Nephron (organoid): ENCODE data around the gene TRIO.

ENCODE experiments used
- H3K27ac Mint-ChIP-seq, 3 experiments: 2 replicates each; pipeline ENCODE4 v1.8.0; 2020; ENCODE audit warnings: mixed read lengths in 3 of 3, mild to moderate bottlenecking in 2 of 3, moderate library complexity in 1 of 3
- H3K27me3 Mint-ChIP-seq: 2 replicates; pipeline ENCODE4 v1.8.0; 2021; ENCODE audit warnings: low read depth, mild to moderate bottlenecking, moderate library complexity, mixed read lengths
- H3K36me3 Mint-ChIP-seq: 2 replicates; pipeline ENCODE4 v1.8.0; 2020; ENCODE audit warnings: low read depth, mixed read lengths
- H3K4me1 Mint-ChIP-seq: 2 replicates; pipeline ENCODE4 v1.8.0; 2020; ENCODE audit warnings: mixed read lengths
- H3K4me3 Mint-ChIP-seq, 3 experiments: 2 replicates each; pipeline ENCODE4 v1.8.0; 2020; ENCODE audit warnings: mild to moderate bottlenecking in 3 of 3, mixed read lengths in 3 of 3, moderate library complexity in 2 of 3
- H3K9me3 Mint-ChIP-seq: 2 replicates; pipeline ENCODE4 v1.8.0; 2020; ENCODE audit warnings: mixed read lengths
- TF ChIP-seq, protein P1 (sequence below), 3 experiments: fragments of 200-600 bp; sonication (generic); IDR thresholded peaks; one replicate each; pipeline ENCODE4 v1.5.0; 2021; ENCODE audit warnings: antibody characterized with exemption in 3 of 3; ENCODE audit not compliant: unreplicated experiment in 3 of 3

Gene TRIO

DNA sequence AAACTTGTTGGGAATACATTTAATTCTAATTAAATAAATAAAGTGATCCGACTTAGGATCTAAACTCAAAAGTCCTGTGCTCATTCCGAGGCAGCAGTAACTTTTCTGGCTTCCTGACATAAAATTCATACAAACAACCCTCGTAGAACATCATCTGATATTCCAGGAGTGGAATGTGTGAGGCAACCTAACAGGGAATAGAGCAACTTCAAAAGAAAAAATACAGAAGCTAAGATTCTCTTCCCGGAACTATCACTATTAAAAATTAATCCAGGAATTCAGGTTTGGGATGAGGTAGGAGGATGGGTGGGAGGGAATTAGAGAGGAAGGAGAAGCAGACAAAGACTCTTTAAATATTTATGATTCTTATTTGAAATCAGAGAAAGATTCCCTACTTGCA lies 32.9 kb upstream of the TRIO start:
- Mint-ChIP-seq H3K4me1 (peaks cover 4% of the 10 kb centered on the region), H3K27me3 (peaks cover 14% of the 10 kb centered on the region), H3K9me3 (no peaks in the 10 kb centered on the region), H3K27ac (no peak overlapping the region), H3K4me3 (no peak overlapping the region), H3K36me3 (no peaks in the 10 kb centered on the region)
- TF ChIP-seq, protein P1, sequence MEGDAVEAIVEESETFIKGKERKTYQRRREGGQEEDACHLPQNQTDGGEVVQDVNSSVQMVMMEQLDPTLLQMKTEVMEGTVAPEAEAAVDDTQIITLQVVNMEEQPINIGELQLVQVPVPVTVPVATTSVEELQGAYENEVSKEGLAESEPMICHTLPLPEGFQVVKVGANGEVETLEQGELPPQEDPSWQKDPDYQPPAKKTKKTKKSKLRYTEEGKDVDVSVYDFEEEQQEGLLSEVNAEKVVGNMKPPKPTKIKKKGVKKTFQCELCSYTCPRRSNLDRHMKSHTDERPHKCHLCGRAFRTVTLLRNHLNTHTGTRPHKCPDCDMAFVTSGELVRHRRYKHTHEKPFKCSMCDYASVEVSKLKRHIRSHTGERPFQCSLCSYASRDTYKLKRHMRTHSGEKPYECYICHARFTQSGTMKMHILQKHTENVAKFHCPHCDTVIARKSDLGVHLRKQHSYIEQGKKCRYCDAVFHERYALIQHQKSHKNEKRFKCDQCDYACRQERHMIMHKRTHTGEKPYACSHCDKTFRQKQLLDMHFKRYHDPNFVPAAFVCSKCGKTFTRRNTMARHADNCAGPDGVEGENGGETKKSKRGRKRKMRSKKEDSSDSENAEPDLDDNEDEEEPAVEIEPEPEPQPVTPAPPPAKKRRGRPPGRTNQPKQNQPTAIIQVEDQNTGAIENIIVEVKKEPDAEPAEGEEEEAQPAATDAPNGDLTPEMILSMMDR (IDR thresholded peaks at IDR 0.05; ENCODE audit: unreplicated experiment in 3 of 3), result no peak

DNA sequence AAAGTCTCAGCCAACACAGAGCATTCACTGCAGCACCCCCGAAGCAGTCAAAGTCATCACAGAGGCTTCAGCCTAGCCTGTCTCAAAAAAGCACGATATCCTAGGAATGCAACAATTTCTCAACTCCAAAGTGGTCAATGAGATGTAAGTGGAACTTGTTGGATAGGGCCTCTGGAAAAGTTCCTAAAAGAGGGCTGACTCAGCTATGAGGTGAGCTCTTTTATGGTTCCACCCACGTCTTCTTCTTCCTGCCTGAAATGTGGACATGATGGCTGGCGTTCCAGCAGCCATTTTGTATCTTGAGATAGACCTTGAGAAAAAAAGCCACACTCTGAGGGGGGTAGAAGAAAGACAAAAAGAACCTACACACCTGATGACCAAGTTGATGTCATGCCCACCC lies 32.5 kb upstream of the TRIO start:
- Mint-ChIP-seq H3K27ac (no peak overlapping the region), H3K4me3 (no peak overlapping the region), H3K9me3 (no peaks in the 10 kb centered on the region), H3K4me1 (peaks cover 4% of the 10 kb centered on the region), H3K27me3 (peaks cover 17% of the 10 kb centered on the region), H3K36me3 (no peaks in the 10 kb centered on the region)
- TF ChIP-seq, protein P1 (IDR thresholded peaks at IDR 0.05; ENCODE audit: unreplicated experiment in 3 of 3), result no peak

DNA sequence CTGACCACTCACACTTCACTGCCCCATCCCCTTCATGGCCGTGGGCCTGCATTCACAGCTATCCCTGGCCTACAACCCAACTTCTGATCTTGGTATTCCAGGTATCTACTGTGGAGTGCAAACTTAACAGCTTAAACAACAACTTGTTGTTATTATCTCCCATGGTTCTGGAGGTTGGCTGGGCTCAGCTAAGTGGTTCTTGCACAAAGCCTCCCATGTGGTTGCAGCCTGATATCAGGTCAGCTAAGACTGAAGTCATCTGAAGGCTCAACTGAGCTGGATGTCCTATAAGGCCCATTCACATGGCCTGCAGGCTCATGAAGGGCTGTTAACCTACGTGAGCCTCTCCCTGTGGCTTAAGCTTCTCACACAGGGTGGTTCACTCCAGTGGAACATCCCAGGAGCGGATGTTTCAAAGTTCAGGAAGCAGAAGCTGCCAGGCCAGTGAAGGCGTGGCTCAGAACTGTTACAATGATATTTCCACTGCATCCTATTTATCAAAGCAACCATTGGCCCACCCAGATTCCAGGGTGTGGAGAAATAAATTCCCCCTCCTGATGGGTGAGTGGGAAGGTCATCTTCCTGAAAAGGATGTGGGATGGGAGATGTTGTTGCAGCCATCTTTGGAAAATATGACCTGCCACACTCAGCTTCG lies 30.0 kb upstream of the TRIO start:
- Mint-ChIP-seq H3K4me3 (no peak overlapping the region), H3K27ac (no peak overlapping the region), H3K4me1 (peaks cover 4% of the 10 kb centered on the region), H3K36me3 (no peaks in the 10 kb centered on the region), H3K27me3 (peaks cover 12% of the 10 kb centered on the region), H3K9me3 (no peaks in the 10 kb centered on the region)
- TF ChIP-seq, protein P1 (IDR thresholded peaks at IDR 0.05; ENCODE audit: unreplicated experiment in 3 of 3), result no peak

DNA sequence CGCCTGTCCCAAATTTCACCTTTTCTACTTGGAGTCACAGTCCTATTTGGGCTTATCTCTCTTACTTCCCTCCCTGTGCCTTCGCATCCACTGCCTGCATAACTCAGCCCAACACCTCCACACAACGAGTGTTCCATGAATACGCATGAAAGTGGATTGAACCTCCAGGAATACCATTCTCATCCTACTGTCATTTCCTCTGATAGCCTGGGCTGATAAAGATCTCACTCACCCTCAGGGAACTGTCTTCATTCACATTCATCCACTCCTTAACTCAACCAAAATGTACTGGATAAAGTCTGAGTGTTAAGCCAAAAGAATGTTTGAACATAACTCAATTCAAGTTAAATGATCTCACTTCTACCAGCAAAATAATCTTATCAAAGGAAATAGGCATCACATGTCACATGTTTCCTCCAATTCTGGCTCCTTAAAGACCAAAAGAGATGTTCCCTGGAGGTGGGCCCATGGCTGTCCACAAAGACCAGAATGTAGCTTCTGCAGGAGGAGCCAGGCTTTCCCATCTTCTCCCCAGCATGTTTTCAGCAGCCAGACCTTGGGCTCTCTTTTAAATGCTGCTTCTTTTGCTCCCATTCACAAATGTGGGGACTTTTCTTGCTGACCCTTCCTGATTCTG lies 28.4 kb upstream of the TRIO start:
- Mint-ChIP-seq H3K4me3 (no peak overlapping the region), H3K27me3 (peaks cover 6% of the 10 kb centered on the region), H3K4me1 (peaks cover 5% of the 10 kb centered on the region), H3K9me3 (no peaks in the 10 kb centered on the region), H3K27ac (no peak overlapping the region), H3K36me3 (no peaks in the 10 kb centered on the region)
- TF ChIP-seq, protein P1 (IDR thresholded peaks at IDR 0.05; ENCODE audit: unreplicated experiment in 3 of 3), result no peak

DNA sequence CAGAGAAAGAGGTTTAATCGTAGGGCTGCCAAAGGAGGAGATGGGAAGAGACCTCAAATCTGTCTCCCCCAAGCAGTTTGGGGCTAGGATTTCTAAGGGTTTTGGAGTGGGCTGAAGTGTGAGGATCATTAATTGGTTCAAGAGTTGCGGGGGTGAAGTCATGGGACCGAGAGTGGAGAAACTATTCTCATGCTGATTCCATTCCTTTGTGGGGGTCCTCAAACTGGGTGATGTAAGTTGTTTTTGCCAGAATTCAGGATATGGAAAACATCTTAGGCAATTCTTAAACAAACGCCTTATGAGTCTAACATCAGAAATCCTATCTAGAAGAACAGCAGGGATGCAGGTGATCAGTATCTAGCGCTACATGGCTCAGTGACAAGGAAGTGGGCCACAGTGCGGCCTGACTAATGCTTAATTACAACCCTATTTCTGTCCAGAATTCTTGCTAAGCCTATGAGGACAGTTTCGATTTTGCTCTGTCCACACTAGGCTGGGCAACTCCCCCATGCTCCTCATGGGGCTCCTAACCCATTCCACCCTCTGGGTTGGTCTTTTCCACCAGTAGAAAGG lies 27.7 kb upstream of the TRIO start:
- Mint-ChIP-seq H3K4me1 (peaks cover 5% of the 10 kb centered on the region), H3K27me3 (peaks cover 6% of the 10 kb centered on the region), H3K4me3 (no peak overlapping the region), H3K9me3 (no peaks in the 10 kb centered on the region), H3K27ac (no peak overlapping the region), H3K36me3 (no peaks in the 10 kb centered on the region)
- TF ChIP-seq, protein P1 (IDR thresholded peaks at IDR 0.05; ENCODE audit: unreplicated experiment in 3 of 3), result no peak
